A549 (cell line): ENCODE results near the gene CHURC1. TPM values are rescaled to one million over a fixed set of nuclear protein-coding genes. Genes with fewer than 3 reads are reported as not detected.
A peak's percentile ranks its signal among the peaks of the same experiment; 100 is the strongest.

Source experiments
- ATAC-seq, 2 experiments: fragments of 200-7000 bp in 1 of 2; fragments of >200 bp in 1 of 2; cut with Nextera tagmentation in 1 of 2; cut with Tn5 transposase in 1 of 2; 3 replicates each; pipeline versions ENCODE4 v1.8.0 to v1.9.1; 2018 to 2020; ENCODE audit warnings: mild to moderate bottlenecking in 1 of 2, moderate library complexity in 1 of 2
- CTCF ChIA-PET: fragments of 300-600 bp; sonication (Branson Sonifier 250); formaldehyde crosslinking; extraction: SDS; loops from one replicate; lab custom pipeline; 2021; ENCODE audit warnings: antibody characterized with exemption, inconsistent platforms; lab: Yijun Ruan, JAX
- POLR2A ChIA-PET: fragments of 350-600 bp; formaldehyde crosslinking; extraction: SDS; loops from one replicate; lab custom pipeline; 2021; ENCODE audit warnings: antibody characterized with exemption, inconsistent platforms; lab: Yijun Ruan, JAX
- DNase-seq, 2 experiments: peaks; one replicate each; pipeline versions ENCODE4 v3.0.0 to v3.0.0-alpha.2; 2011 to 2016; ENCODE audit warnings: low read depth in 1 of 2, low spot score in 1 of 2
- FAIRE-seq: peaks from 2 replicates; lab custom pipeline; 2011; peaks lifted over from hg19 to GRCh38; lab: Jason Lieb, UNC
- H3K27ac ChIP-seq, 2 experiments: fragments of >200 bp; sonication (Bioruptor Twin); formaldehyde crosslinking; 3 replicates each; pipeline ENCODE4 v1.5.1; 2016 to 2017
- H3K4me1 ChIP-seq: fragments of >200 bp; sonication (Bioruptor Twin); formaldehyde crosslinking; 3 replicates; pipeline ENCODE4 v1.6.1; 2016
- H3K4me2 ChIP-seq: fragments of >200 bp; sonication (Bioruptor Twin); formaldehyde crosslinking; 3 replicates; pipeline ENCODE4 v1.6.1; 2016
- H3K4me3 ChIP-seq: fragments of >200 bp; sonication (Bioruptor Twin); formaldehyde crosslinking; 3 replicates; pipeline ENCODE4 v1.5.1; 2016
- H3K9me3 ChIP-seq: fragments of >200 bp; sonication (Bioruptor Twin); formaldehyde crosslinking; 3 replicates; pipeline ENCODE4 v1.6.1; 2016
- ATOH8 ChIP-seq: fragments of 250-450 bp; sonication (Bioruptor Pico); IDR thresholded peaks from 2 replicates; pipeline ENCODE4 v1.5.0; 2020; ENCODE audit warnings: low read depth, mild to moderate bottlenecking, moderate library complexity
- CBX8 ChIP-seq: fragments of 200-600 bp; sonication (generic); IDR thresholded peaks from 2 replicates; pipeline ENCODE4 v1.6.1; 2016
- CHD2 ChIP-seq: fragments of 150-350 bp; IDR thresholded peaks from 2 replicates; pipeline ENCODE4 v1.6.1; 2014; ENCODE audit warnings: low read length; ENCODE audit not compliant: partially characterized antibody
- EHF ChIP-seq: fragments of 250-450 bp; sonication (Bioruptor Pico); IDR thresholded peaks from 2 replicates; pipeline ENCODE4 v1.5.0; 2020; ENCODE audit warnings: mild to moderate bottlenecking
- FOSB ChIP-seq: fragments of 250-450 bp; sonication (Bioruptor Pico); IDR thresholded peaks from 2 replicates; pipeline ENCODE4 v1.5.0; 2020; ENCODE audit warnings: mild to moderate bottlenecking, moderate library complexity
- FOSL2 ChIP-seq, 2 experiments: fragments of 450-650 bp in 1 of 2; fragments of >200 bp in 1 of 2; sonication (Bioruptor Twin) in 1 of 2; formaldehyde crosslinking; IDR thresholded peaks; 2 replicates each; pipeline versions ENCODE4 v1.5.0 to v1.6.1; 2016 to 2020; ENCODE audit warnings: mild to moderate bottlenecking in 1 of 2, moderate library complexity in 1 of 2
- FOXS1 ChIP-seq: fragments of 250-450 bp; sonication (Bioruptor Pico); IDR thresholded peaks from 2 replicates; pipeline ENCODE4 v1.5.0; 2020; ENCODE audit warnings: mild to moderate bottlenecking, moderate library complexity
- HEYL ChIP-seq: fragments of 250-450 bp; sonication (Bioruptor Pico); IDR thresholded peaks from 2 replicates; pipeline ENCODE4 v1.8.0; 2021; ENCODE audit warnings: mild to moderate bottlenecking, moderate library complexity
- HMGXB4 ChIP-seq: fragments of 250-450 bp; sonication (Bioruptor Pico); IDR thresholded peaks from 2 replicates; pipeline ENCODE4 v1.5.0; 2021; ENCODE audit warnings: mild to moderate bottlenecking, moderate library complexity, borderline replicate concordance
- HOXA7 ChIP-seq: fragments of 250-450 bp; sonication (Bioruptor Pico); IDR thresholded peaks from 2 replicates; pipeline ENCODE4 v1.5.0; 2020; ENCODE audit warnings: mild to moderate bottlenecking, moderate library complexity
- HOXB13 ChIP-seq: fragments of 250-450 bp; sonication (Bioruptor Pico); IDR thresholded peaks from 2 replicates; pipeline ENCODE4 v1.5.0; 2020; ENCODE audit warnings: low read depth, mild to moderate bottlenecking, moderate library complexity
- HOXB5 ChIP-seq: fragments of 250-450 bp; sonication (Bioruptor Pico); IDR thresholded peaks from 2 replicates; pipeline ENCODE4 v1.5.0; 2020; ENCODE audit warnings: mild to moderate bottlenecking, moderate library complexity
- JUNB ChIP-seq: fragments of >200 bp; sonication (Bioruptor Twin); formaldehyde crosslinking; IDR thresholded peaks from 2 replicates; pipeline ENCODE4 v1.6.1; 2016
- MAX ChIP-seq: IDR thresholded peaks from 2 replicates; pipeline ENCODE4 v1.6.1; 2012
- NFE2L2 ChIP-seq: fragments of 150-350 bp; conservative IDR thresholded peaks from 2 replicates; pipeline ENCODE4 v1.6.1; 2014; ENCODE audit warnings: low read length
- NPAS2 ChIP-seq: fragments of 250-450 bp; sonication (Bioruptor Pico); IDR thresholded peaks from 2 replicates; pipeline ENCODE4 v1.8.0; 2022; ENCODE audit warnings: mild to moderate bottlenecking, moderate library complexity, borderline replicate concordance
- NR3C1 ChIP-seq: fragments of >200 bp; sonication (Bioruptor Twin); formaldehyde crosslinking; IDR thresholded peaks from 3 replicates; pipeline ENCODE4 v1.6.1; 2017
- REST ChIP-seq: fragments of 200-600 bp; sonication (generic); IDR thresholded peaks from 2 replicates; pipeline ENCODE4 v1.6.1; 2016; ENCODE audit warnings: antibody characterized with exemption, mild to moderate bottlenecking, moderate library complexity
- TFCP2L1 ChIP-seq: fragments of 250-450 bp; sonication (Bioruptor Pico); IDR thresholded peaks from 2 replicates; pipeline ENCODE4 v1.5.0; 2021; ENCODE audit warnings: mild to moderate bottlenecking
- TP53 ChIP-seq: fragments of 250-450 bp; sonication (Bioruptor Pico); IDR thresholded peaks from 2 replicates; pipeline ENCODE4 v1.5.0; 2021; ENCODE audit warnings: mild to moderate bottlenecking, moderate library complexity
- ZNF302 ChIP-seq: fragments of 250-450 bp; sonication (Bioruptor Pico); IDR thresholded peaks from 2 replicates; pipeline ENCODE4 v1.9.0; 2021; ENCODE audit warnings: inconsistent platforms, mild to moderate bottlenecking, moderate library complexity
- ZSCAN20 ChIP-seq: fragments of 250-450 bp; sonication (Bioruptor Pico); IDR thresholded peaks from 2 replicates; pipeline ENCODE4 v1.8.0; 2022; ENCODE audit warnings: mild to moderate bottlenecking, moderate library complexity
- WGBS: methylation state at CpG from one replicate; pipeline ENCODE4 v1.1.6; 2017; ENCODE audit errors: missing lambda C conversion rate; 5-methylcytosine and 5-hydroxymethylcytosine counted together
- polyA plus RNA-seq, 4 experiments: library from polyadenylated mRNA; depleted of rRNA in 3 of 4; stranded (reverse); fragments of >200 nt; fragmentation: RNase III in 1 of 4; extraction: RNeasy Plus Mini Kit Qiagen cat#74134 plus additional on column Dnase treatment in 1 of 4; gene quantifications; 2 replicates in 3 of 4; 3 replicates in 1 of 4; pipeline ENCODE4 v1.2.3, GENCODE V29; 2011 to 2017

The CHURC1 gene
- polyA plus RNA-seq, 2 of the 4 experiments (the other 2 are of a cell fraction): 151 to 153 TPM

- no peak overlapping the region for H3K4me3 ChIP-seq
- POLR2A ChIA-PET: no interaction called here
- peak overlapping the region; percentile 65 for H3K4me2 ChIP-seq
- peaks cover 18% of the 10 kb centered on the region for H3K4me1 ChIP-seq
- H3K27ac ChIP-seq: peak overlapping the region; percentile 81 to 86
- ATAC-seq: peak; percentile 57; a peak in 5 of 6 replicates
- TF ChIP-seq ATOH8 (CRISPR knock-in tag) (peak; percentile 95), REST (no peak), HEYL (CRISPR knock-in tag) (peak; percentile 94), HOXB13 (peak; percentile 99), TP53 (CRISPR knock-in tag) (peak; percentile 50; the same call in 1 of the 2 replicates), EHF (peak; percentile 99), CBX8 (no peak), FOSL2 (IDR thresholded peaks at IDR 0.05) (no peak), FOSL2 (CRISPR knock-in tag; IDR thresholded peaks at IDR 0.05) (no peak), NR3C1 (no peak), ZNF302 (peak; percentile 98), JUNB (no peak), NPAS2 (CRISPR knock-in tag) (peak; percentile 77), ZSCAN20 (CRISPR knock-in tag) (peak; percentile 96), HOXB5 (CRISPR knock-in tag) (peak; percentile 98), FOSB (CRISPR knock-in tag) (peak; percentile 73; the same call in 1 of the 2 replicates), NFE2L2 (no peak), TFCP2L1 (CRISPR knock-in tag) (0 out of 2 replicates have a peak, but pooled peaks have one; percentile 48), CHD2 (no peak), HOXA7 (CRISPR knock-in tag) (peak; percentile 81; the same call in 1 of the 2 replicates), MAX (peak; percentile 58), FOXS1 (CRISPR knock-in tag) (peak; percentile 97; the same call in 1 of the 2 replicates), HMGXB4 (CRISPR knock-in tag) (no peak)
- peak in 1 of 2 experiments; percentile 45 for DNase-seq
- H3K9me3 ChIP-seq: no peaks in the 10 kb centered on the region
- WGBS: 43% methylated on average over 5 of the region's 5 CpGs
- CTCF ChIA-PET: interaction anchor here (0.8 to 2.9 kb wide), 3 partner anchors 9 to 46 kb away, joined by 3 to 11 read pairs (median 8); no protein-coding TSS in a partner anchor
- no peak for FAIRE-seq
Measured at GRCh38 chr14:64979336-64980074, 65.2 kb downstream of the CHURC1 start.
